Retina (tissue), 1 donor: Measurements from ENCODE around the gene PCDHGA3.
"Not testable (repeated sequence)": the region's sequence is repeated elsewhere in the genome, so short reads cannot be mapped to it uniquely, and the experiment has no call there.

Experiments used
- DNase-seq: peaks from one replicate; pipeline ENCODE4 v3.0.0-alpha.2; 2016

The PCDHGA3 gene

GRCh38 chr5:141343242-141343952, at the start of gene PCDHGA3:
TSS of gene PCDHGA3 (plus strand) at chr5:141343829. CDS start at chr5:141344034, 205 bp downstream.
- DNase-seq: peak; percentile 37

- no peak for DNase-seq
Measured at GRCh38 chr5:141298376-141298775, 45.3 kb upstream of the PCDHGA3 start.

GRCh38 chr5:141303756-141304155, 39.9 kb upstream of the PCDHGA3 start, which contains the start of gene SLC25A2:
TSS of gene SLC25A2 (minus strand) at chr5:141304049. CDS start at chr5:141303865, 184 bp downstream.
- no peak for DNase-seq

GRCh38 chr5:141306630-141307029, 37.0 kb upstream of the PCDHGA3 start:
- DNase-seq: no peak

- no peak for DNase-seq
Measured at GRCh38 chr5:141313711-141314110, 29.9 kb upstream of the PCDHGA3 start.

- not testable (repeated sequence) for DNase-seq
Measured at GRCh38 chr5:141316963-141317362, 26.7 kb upstream of the PCDHGA3 start.

GRCh38 chr5:141319202-141319601, 24.4 kb upstream of the PCDHGA3 start:
- DNase-seq: no peak

- no peak for DNase-seq
Measured at GRCh38 chr5:141319699-141320098, 23.9 kb upstream of the PCDHGA3 start.

- DNase-seq: peak; percentile 98
Measured at GRCh38 chr5:141320225-141321169, 23.1 kb upstream of the PCDHGA3 start, which contains the start of gene TAF7. TSS of gene TAF7 (minus strand) at chr5:141320784. CDS start at chr5:141320044, 740 bp downstream.

- DNase-seq: no peak
Measured at GRCh38 chr5:141322261-141322660, 21.4 kb upstream of the PCDHGA3 start.

- peak; percentile 44 for DNase-seq
Measured at GRCh38 chr5:141326088-141326854, 17.4 kb upstream of the PCDHGA3 start.

GRCh38 chr5:141328231-141328630, 15.4 kb upstream of the PCDHGA3 start:
- no peak for DNase-seq

GRCh38 chr5:141330299-141331080, 13.1 kb upstream of the PCDHGA3 start, which contains the start of gene PCDHGA1:
TSS of gene PCDHGA1 (plus strand) at chr5:141330514.
- no peak for DNase-seq

- not testable (repeated sequence) for DNase-seq
Measured at GRCh38 chr5:141332571-141332970, 11.1 kb upstream of the PCDHGA3 start.

GRCh38 chr5:141338538-141339306, 4.9 kb upstream of the PCDHGA3 start, which contains the start of gene PCDHGA2:
TSS of gene PCDHGA2 (plus strand) at chr5:141338760.
- peak; percentile 60 for DNase-seq

- DNase-seq: not testable (repeated sequence)
Measured at GRCh38 chr5:141340781-141341354, 2.8 kb upstream of the PCDHGA3 start.

GRCh38 chr5:141342773-141343172, 856 bp upstream of the PCDHGA3 start:
- no peak for DNase-seq

GRCh38 chr5:141343953-141344463, 379 bp downstream of the PCDHGA3 start:
- no peak for DNase-seq

- no peak for DNase-seq
Measured at GRCh38 chr5:141345327-141345726, 1.7 kb downstream of the PCDHGA3 start.

GRCh38 chr5:141346017-141346416, 2.4 kb downstream of the PCDHGA3 start:
- DNase-seq: not testable (repeated sequence)
